GM21390 (cell line): Measurements from ENCODE around the gene NPDC1.

Experiments used
- ATAC-seq: cut with Tn5 transposase; IDR thresholded peaks from one replicate; pipeline ENCODE4 v1.9.1; 2021; ENCODE audit not compliant: unreplicated experiment

Gene NPDC1

DNA sequence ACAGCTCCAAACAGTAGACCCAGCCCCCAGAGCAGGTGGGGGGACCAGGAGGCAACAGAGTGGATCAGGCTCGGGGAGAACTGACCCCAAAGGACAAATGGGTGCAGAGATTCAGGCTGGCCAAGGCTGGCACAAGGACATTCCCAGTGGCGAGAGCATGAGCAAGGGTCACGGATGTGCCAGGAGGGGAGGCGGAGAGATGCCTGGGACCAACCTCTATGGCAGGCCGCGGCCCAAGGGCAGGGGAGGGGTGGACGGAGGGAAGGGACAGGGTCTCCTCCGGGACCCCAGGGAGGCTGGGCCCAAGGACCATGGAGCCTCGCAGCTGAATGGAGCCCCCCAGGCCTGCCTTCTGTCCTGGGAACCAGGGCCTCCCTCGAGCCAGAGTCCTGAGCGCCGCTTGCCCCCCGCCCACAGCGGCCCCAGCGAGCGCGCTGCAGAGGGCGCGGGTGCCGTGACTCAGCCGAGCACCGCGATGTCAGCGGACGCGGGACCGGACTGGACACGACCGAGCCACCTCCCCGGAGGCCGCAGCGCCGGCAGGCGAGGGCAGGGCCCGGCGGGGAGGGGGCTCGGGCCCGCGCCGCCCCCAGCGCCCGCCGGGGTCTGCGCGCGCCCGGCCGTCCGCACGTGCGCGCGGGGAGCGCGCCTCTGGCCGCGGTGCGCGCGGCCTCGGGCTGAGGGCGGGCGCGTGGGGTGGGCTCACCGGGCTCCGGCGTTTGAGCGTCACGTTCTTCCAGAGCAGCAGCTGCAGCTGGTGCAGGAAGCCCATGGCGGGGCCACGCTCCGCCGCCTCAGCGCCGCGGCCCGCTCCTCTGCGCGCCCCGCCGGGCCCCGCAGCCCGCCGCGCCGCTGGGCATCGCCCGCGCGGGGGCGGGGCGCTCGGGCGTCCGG, 18.4 kb downstream of the NPDC1 start, which contains the start of gene ABCA2:
Gene ABCA2 (minus strand): TSS at position 869 of the 894 bp plus-strand sequence. CDS start 97 bp downstream, at position 772.
- ATAC-seq: no peak

GRCh38 chr9:137026828-137027227, 19.1 kb downstream of the NPDC1 start:
- ATAC-seq: no peak

GRCh38 chr9:137026384-137026783, 19.6 kb downstream of the NPDC1 start:
- ATAC-seq: no peak

- ATAC-seq: no peak
Measured at GRCh38 chr9:137025517-137025966, 20.4 kb downstream of the NPDC1 start.

DNA sequence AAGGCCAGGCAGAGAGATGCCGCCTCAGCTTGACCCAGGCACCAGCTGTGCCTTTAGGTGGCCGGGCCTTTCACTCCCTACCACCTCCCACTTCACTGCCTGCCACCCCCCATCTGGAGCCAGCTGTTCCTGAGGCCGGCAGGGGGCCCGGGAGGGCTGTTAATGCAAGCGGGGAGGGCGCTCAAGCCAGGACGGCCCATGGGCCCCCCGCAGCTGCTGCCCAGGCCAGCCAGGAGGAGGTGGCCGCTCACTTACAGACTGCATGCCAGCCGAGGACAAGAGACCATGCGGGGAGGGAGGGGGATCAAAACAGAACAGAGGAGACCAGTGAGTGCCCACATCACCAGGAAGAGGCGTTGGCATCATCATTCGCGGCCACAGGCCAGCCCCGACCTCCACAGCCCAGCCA, 22.4 kb downstream of the NPDC1 start:
- ATAC-seq: no peak

DNA sequence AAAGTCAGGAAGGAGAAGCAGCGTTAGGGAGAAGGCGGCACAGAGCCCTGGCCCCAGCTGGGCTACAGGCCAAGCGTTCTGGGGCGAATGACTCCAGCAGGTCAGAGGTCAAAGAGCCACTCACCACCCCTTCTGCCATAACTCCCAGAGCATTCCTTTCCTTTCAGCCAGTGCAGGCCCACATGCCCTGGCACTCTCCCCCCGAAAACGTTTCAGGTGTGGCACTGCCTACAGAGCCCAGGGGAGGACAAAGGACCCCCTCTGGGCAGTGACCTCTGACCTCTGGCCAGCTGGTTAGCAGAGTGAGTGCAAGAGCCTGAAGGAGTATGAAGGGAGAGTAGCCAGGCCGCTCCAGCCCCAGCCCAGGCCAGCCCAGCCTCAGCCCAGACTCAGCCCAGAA, 22.8 kb downstream of the NPDC1 start:
- no peak for ATAC-seq

DNA sequence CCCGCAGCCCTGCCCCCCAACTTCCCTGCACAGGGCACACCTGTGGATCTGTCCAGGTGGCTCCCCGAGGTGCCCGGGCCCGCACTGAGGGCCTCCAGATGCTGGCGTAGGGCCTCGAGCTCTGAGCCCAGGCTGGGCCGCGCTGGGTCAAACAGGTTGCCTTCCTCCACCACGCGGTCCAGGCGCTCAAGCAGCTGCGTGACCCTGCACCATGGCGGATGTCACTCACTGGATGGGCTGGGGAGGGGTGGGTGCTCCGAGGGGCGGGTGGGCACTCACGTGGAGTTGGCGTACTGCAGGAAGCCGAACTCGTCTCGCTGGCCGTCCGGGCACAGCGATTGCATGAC, 23.3 kb downstream of the NPDC1 start:
- no peak for ATAC-seq

- ATAC-seq: no peak
Measured at GRCh38 chr9:137021979-137022661, 23.9 kb downstream of the NPDC1 start.

DNA sequence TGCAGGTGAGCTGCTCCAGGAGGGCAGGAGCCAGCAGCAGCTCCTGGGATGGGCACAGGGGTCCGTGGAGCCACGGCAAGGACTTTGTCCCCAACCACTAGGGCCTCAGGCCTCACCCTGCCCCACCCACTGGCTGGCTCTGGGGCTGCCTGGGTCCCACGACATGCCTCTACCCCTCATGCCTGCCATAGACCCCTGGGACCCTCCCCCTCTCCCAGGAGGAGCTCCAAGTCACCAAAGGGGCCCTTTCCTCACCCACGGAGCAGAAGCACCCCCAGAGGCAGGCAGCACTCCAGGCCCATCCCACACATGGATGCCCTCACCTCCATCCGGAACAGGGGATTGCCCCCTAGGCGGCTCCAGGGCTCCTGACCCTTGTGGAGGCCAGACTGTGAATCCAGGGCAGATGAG, 24.4 kb downstream of the NPDC1 start:
- no peak for ATAC-seq

DNA sequence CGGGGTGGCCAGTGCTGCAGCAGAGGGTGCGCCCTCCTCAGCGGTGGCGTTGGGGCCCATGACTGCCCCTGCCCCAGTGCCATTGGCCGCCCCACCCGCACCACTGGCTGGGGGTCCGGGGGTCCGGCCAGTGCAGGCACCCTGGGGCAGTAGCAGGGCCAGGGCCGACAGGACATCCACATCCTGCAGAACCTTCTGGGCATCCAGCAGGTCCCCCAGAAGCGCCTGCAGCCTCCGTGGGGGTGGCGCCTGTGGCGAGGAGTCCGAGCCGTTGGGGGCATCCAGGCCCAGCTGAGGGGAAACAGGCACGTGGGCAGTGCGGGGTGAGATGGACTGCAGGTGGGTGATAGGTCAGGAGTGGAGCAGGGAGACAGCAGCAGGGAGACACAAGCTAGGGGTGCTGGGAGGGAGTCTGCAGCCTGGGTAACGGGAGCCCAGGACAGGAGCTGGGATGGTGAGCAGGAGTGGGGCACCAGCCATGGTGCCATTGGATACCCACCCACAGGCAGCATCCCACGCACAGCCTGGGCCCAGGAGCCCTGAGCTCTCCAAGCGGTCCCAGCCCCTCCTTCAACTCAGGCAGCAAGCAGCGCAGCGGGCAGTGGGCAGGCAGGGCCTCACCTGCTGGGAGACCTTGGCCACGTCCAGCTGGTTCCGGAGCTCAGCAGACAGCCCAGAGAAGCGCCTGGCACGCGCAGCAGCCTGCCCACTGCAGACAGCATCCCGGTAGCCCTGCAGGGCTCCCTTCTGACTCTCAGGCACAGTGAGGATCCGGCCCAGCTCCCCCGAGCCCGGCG, 25.0 kb downstream of the NPDC1 start:
- no peak for ATAC-seq

DNA sequence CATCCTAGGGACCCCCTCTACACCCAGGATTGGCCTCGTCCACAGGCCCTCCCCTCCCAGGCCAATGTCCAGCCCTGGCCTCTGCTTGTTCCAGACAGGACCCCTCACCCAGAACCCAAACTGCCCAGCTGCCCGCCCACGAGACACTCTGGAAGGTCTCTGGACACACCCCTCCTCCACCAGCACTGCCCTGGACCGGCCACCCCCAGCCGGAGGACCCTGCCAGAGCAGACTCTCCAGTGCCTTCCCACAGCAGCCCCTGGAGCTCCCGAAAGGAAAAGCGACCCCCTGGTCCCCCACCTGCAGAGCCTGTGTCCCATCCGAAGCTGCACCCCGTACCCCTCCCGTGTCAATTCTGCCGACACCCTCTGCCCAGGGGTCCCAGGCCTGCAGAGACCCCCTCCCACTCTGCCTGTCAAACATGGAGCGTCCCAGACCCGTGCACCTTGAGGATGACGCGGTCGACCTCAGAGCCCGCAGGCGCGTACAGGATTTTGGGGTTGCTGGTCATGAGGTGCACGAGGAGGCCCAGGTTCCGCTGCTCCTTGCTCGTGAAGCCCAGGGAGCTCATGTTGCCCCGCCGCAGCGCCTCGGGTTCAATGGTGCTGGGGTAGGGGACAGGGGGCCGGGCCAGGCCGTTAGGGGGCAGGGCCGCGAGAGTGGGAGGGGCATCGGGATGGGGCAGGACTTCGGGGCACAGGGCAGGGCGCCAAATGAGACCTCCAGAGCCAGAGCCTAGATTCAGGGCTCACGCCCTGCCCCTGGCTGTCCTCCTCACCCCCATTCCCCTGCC, 25.9 kb downstream of the NPDC1 start:
- ATAC-seq: no peak

GRCh38 chr9:137018761-137019559, 27.0 kb downstream of the NPDC1 start:
- no peak for ATAC-seq

- ATAC-seq: no peak
Measured at GRCh38 chr9:137017791-137018497, 28.0 kb downstream of the NPDC1 start.

GRCh38 chr9:137017071-137017470, 28.9 kb downstream of the NPDC1 start:
- no peak for ATAC-seq

GRCh38 chr9:137016436-137016835, 29.5 kb downstream of the NPDC1 start:
- no peak for ATAC-seq

- no peak for ATAC-seq
Measured at GRCh38 chr9:137015976-137016375, 30.0 kb downstream of the NPDC1 start.

DNA sequence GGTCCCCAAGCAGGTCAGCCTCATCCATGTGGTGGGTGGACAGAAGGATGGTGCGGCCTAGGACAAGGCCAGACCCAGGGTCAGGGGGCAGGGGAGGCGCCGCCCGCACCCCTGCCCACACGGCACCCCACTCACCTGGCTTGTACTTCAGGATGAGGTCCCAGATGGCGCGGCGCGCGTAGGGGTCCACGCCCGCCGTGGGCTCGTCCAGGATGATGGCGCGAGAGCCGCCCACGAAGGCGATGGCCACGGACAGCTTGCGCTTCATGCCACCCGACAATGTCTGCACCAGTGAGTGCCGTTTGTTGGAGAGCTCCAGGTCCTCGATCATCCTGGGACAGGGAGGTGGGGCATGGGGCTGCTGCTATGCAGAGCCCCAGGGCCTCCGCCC, 30.4 kb downstream of the NPDC1 start:
- no peak for ATAC-seq

GRCh38 chr9:137014776-137015539, 31.0 kb downstream of the NPDC1 start:
- ATAC-seq: no peak
